Liver (tissue), 9 donors: Measurements from ENCODE around the gene CHRM2. TPM values are rescaled to one million over a fixed set of nuclear protein-coding genes. Genes with fewer than 3 reads are reported as not detected.
A peak's percentile ranks its signal among the peaks of the same experiment; 100 is the strongest.
"Not testable (repeated sequence)": the region's sequence is repeated elsewhere in the genome, so short reads cannot be mapped to it uniquely, and the experiment has no call there.

Experiments
- DNase-seq: peaks from one replicate; pipeline ENCODE4 v3.0.0-alpha.2; 2017; ENCODE audit warnings: low spot score
- H3K27ac ChIP-seq, 2 donors: one replicate each; pipeline ENCODE4 v1.7.0; 2013; ENCODE audit warnings: inconsistent platforms in 2 of 2, low read length in 2 of 2, control low read depth in 1 of 2, low read depth in 1 of 2, mild to moderate bottlenecking in 1 of 2
- H3K27me3 ChIP-seq, 4 donors: one replicate each; pipeline versions ENCODE4 v1.6.1 to v1.7.0; 2013; ENCODE audit warnings: low read length in 3 of 4, inconsistent platforms in 1 of 4, mild to moderate bottlenecking in 1 of 4, moderate library complexity in 1 of 4; ENCODE audit not compliant: control insufficient read depth in 4 of 4, insufficient read depth in 4 of 4
- H3K36me3 ChIP-seq, 4 donors: one replicate each; pipeline versions ENCODE4 v1.6.1 to v1.7.0; 2013; ENCODE audit warnings: low read length in 3 of 4, mild to moderate bottlenecking in 3 of 4, low read depth in 1 of 4, moderate library complexity in 1 of 4; ENCODE audit not compliant: control insufficient read depth in 4 of 4, insufficient read depth in 3 of 4
- H3K4me1 ChIP-seq, 4 donors: one replicate each; pipeline versions ENCODE4 v1.6.1 to v1.7.0; 2013; ENCODE audit warnings: low read length in 3 of 4, mild to moderate bottlenecking in 3 of 4, moderate library complexity in 1 of 4; ENCODE audit not compliant: control insufficient read depth in 4 of 4, insufficient read depth in 4 of 4
- H3K4me3 ChIP-seq, 3 donors: one replicate each; pipeline versions ENCODE4 v1.6.1 to v1.7.0; 2013; ENCODE audit warnings: low read length in 3 of 3, control low read depth in 1 of 3, low read depth in 1 of 3, mild to moderate bottlenecking in 1 of 3
- H3K9ac ChIP-seq, 2 donors: one replicate each; pipeline ENCODE4 v1.7.0; 2013; ENCODE audit warnings: low read length in 2 of 2, mild to moderate bottlenecking in 2 of 2, moderate library complexity in 2 of 2, control low read depth in 1 of 2, low read depth in 1 of 2
- H3K9me3 ChIP-seq, 4 donors: one replicate each; pipeline versions ENCODE4 v1.6.1 to v1.7.0; 2013; ENCODE audit warnings: low read length in 3 of 4; ENCODE audit not compliant: control insufficient read depth in 4 of 4
- EGR1 ChIP-seq, 2 donors: IDR thresholded peaks; 2 replicates each; pipeline ENCODE4 v1.6.1; 2016 to 2018; ENCODE audit warnings: antibody characterized with exemption in 2 of 2, low read depth in 2 of 2
- FOXA1 ChIP-seq: IDR thresholded peaks from 2 replicates; pipeline ENCODE4 v1.6.1; 2016; ENCODE audit warnings: antibody characterized with exemption
- GABPA ChIP-seq, 2 donors: IDR thresholded peaks in 1 of 2; conservative IDR thresholded peaks in 1 of 2; 2 replicates each; pipeline ENCODE4 v1.6.1; 2016; ENCODE audit warnings: antibody characterized with exemption in 2 of 2, mild to moderate bottlenecking in 1 of 2, moderate library complexity in 1 of 2
- HNF4A ChIP-seq, 2 donors: conservative IDR thresholded peaks; 2 replicates each; pipeline ENCODE4 v1.6.1; 2016; ENCODE audit warnings: antibody characterized with exemption in 2 of 2, mild to moderate bottlenecking in 2 of 2
- HNF4G ChIP-seq: IDR thresholded peaks from 2 replicates; pipeline ENCODE4 v1.6.1; 2016; ENCODE audit warnings: antibody characterized with exemption
- JUND ChIP-seq, 2 donors: IDR thresholded peaks; 2 replicates each; pipeline ENCODE4 v1.6.1; 2016; ENCODE audit warnings: antibody characterized with exemption in 2 of 2
- RXRA ChIP-seq, 2 donors: IDR thresholded peaks; 2 replicates each; pipeline ENCODE4 v1.6.1; 2017 to 2018; ENCODE audit warnings: antibody characterized with exemption in 2 of 2, mild to moderate bottlenecking in 1 of 2
- SP1 ChIP-seq: IDR thresholded peaks from 2 replicates; pipeline ENCODE4 v1.6.1; 2018; ENCODE audit warnings: antibody characterized with exemption, mild to moderate bottlenecking
- TAF1 ChIP-seq: conservative IDR thresholded peaks from 2 replicates; pipeline ENCODE4 v1.6.1; 2016; ENCODE audit warnings: antibody characterized with exemption, mild to moderate bottlenecking
- YY1 ChIP-seq: IDR thresholded peaks from 2 replicates; pipeline ENCODE4 v1.6.1; 2016; ENCODE audit warnings: antibody characterized with exemption, mild to moderate bottlenecking
- WGBS: extraction: QIAGEN DNeasy Blood & Tissue Kit; methylation state at CpG from one replicate; pipeline ENCODE4 v1.1.7; 2013; 5-methylcytosine and 5-hydroxymethylcytosine counted together
- polyA plus RNA-seq, 2 donors: library from polyadenylated mRNA; stranded (reverse) in 1 of 2; unstranded in 1 of 2; fragments of 200-250 nt in 1 of 2; fragments of >200 nt in 1 of 2; fragmentation: Nextera tagmentation in 1 of 2; extraction: Ambion mirVana in 1 of 2; gene quantifications; one replicate each; pipeline versions ENCODE4 v1.2.1 to v1.2.3, GENCODE V29; 2013 to 2015
- total RNA-seq, 2 donors: library from RNA; depleted of rRNA; stranded (reverse); fragments of >200 nt; gene quantifications; one replicate each; pipeline ENCODE4 v1.2.3, GENCODE V29; 2014
- TF ChIP-seq, protein P1 (sequence below): IDR thresholded peaks from 2 replicates; pipeline ENCODE4 v1.6.1; 2016; ENCODE audit warnings: antibody characterized with exemption
- TF ChIP-seq, protein P2 (sequence below): IDR thresholded peaks from 2 replicates; pipeline ENCODE4 v1.6.1; 2016; ENCODE audit warnings: antibody characterized with exemption, mild to moderate bottlenecking
- TF ChIP-seq, protein P3 (sequence below): IDR thresholded peaks from 2 replicates; pipeline ENCODE4 v1.6.1; 2016; ENCODE audit warnings: antibody characterized with exemption
- TF ChIP-seq, protein P4 (sequence below): fragments of 150-350 bp; IDR thresholded peaks from 2 replicates; pipeline ENCODE4 v1.5.1; 2017; ENCODE audit warnings: improper control_type of control experiment, low read depth, low read length; ENCODE audit not compliant: missing input control
- TF ChIP-seq, protein P5 (sequence below): IDR thresholded peaks from 2 replicates; pipeline ENCODE4 v1.6.1; 2016; ENCODE audit warnings: antibody characterized with exemption
- donor health status: healthy.
- donor health status: healthy.
- donor health status: healthy.
- donor health status: healthy.
- donor health status: healthy.

Gene CHRM2
- total RNA-seq (1 to 10 TPM in 1 of 2 donors, under 1 TPM in 1; 0.08 to 1.2 TPM), polyA plus RNA-seq (under 1 TPM; 0.14 to 0.46 TPM)

DNA sequence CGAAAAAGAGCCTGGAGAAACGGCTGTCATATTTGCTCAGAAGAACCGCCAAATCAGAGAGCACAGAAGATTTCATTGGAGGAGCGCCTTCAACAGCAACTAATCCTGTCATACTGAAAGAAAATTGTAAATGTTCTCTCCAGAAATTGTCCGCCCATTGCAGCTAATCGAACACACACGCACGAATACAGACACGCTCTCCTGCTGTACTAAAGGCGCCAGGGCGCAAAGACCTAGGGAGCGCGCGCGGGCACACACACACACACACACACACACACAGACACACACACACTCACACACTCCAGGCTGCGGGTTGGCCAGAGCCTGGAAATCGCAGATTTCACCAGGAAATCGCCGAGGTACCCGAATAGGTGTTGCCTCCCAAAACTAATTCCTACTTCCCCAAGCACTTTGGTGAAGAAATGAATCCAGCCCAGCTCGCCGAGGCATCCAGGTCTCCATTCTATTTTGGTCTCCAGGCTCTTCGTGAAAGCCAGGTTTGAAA, at the start of gene CHRM2:
CHRM2 (plus strand) TSS at position 157 of the 505 bp plus-strand sequence. CDS start 146,214 bp downstream, outside the sequence.
- Histone ChIP-seq H3K9ac (no peak within 1 kb of the TSS), H3K27me3 (peaks cover 0 to 12% (median 7%) of the 10 kb centered on the region in 4 donors), H3K36me3 (no peaks in the 10 kb centered on the region), H3K27ac (no peak within 1 kb of the TSS), H3K4me1 (peaks cover 0 to 17% (median 4%) of the 10 kb centered on the region in 4 donors), H3K9me3 (no peaks in the 10 kb centered on the region), H3K4me3 (peak within 1 kb of the TSS in 1 of 3 donors; percentile 16)
- TF ChIP-seq, protein P1, sequence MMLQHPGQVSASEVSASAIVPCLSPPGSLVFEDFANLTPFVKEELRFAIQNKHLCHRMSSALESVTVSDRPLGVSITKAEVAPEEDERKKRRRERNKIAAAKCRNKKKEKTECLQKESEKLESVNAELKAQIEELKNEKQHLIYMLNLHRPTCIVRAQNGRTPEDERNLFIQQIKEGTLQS, result no peak
- TF ChIP-seq, protein P2, sequence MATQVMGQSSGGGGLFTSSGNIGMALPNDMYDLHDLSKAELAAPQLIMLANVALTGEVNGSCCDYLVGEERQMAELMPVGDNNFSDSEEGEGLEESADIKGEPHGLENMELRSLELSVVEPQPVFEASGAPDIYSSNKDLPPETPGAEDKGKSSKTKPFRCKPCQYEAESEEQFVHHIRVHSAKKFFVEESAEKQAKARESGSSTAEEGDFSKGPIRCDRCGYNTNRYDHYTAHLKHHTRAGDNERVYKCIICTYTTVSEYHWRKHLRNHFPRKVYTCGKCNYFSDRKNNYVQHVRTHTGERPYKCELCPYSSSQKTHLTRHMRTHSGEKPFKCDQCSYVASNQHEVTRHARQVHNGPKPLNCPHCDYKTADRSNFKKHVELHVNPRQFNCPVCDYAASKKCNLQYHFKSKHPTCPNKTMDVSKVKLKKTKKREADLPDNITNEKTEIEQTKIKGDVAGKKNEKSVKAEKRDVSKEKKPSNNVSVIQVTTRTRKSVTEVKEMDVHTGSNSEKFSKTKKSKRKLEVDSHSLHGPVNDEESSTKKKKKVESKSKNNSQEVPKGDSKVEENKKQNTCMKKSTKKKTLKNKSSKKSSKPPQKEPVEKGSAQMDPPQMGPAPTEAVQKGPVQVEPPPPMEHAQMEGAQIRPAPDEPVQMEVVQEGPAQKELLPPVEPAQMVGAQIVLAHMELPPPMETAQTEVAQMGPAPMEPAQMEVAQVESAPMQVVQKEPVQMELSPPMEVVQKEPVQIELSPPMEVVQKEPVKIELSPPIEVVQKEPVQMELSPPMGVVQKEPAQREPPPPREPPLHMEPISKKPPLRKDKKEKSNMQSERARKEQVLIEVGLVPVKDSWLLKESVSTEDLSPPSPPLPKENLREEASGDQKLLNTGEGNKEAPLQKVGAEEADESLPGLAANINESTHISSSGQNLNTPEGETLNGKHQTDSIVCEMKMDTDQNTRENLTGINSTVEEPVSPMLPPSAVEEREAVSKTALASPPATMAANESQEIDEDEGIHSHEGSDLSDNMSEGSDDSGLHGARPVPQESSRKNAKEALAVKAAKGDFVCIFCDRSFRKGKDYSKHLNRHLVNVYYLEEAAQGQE, result no peak
- TF ChIP-seq TAF1 (no peak), HNF4G (no peak), HNF4A (conservative IDR thresholded peaks at IDR 0.05) (no peak), EGR1 (IDR thresholded peaks at IDR 0.05; ENCODE audit: low read depth in 2 of 2) (no peak), GABPA (IDR thresholded peaks at IDR 0.05 in 1 of 2, conservative IDR thresholded peaks at IDR 0.05 in 1 of 2) (no peak), RXRA (IDR thresholded peaks at IDR 0.05) (no peak), SP1 (no peak), FOXA1 (no peak), JUND (IDR thresholded peaks at IDR 0.05) (no peak), YY1 (no peak)
- TF ChIP-seq, protein P3, sequence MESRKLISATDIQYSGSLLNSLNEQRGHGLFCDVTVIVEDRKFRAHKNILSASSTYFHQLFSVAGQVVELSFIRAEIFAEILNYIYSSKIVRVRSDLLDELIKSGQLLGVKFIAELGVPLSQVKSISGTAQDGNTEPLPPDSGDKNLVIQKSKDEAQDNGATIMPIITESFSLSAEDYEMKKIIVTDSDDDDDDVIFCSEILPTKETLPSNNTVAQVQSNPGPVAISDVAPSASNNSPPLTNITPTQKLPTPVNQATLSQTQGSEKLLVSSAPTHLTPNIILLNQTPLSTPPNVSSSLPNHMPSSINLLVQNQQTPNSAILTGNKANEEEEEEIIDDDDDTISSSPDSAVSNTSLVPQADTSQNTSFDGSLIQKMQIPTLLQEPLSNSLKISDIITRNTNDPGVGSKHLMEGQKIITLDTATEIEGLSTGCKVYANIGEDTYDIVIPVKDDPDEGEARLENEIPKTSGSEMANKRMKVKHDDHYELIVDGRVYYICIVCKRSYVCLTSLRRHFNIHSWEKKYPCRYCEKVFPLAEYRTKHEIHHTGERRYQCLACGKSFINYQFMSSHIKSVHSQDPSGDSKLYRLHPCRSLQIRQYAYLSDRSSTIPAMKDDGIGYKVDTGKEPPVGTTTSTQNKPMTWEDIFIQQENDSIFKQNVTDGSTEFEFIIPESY, result no peak
- TF ChIP-seq, protein P4, sequence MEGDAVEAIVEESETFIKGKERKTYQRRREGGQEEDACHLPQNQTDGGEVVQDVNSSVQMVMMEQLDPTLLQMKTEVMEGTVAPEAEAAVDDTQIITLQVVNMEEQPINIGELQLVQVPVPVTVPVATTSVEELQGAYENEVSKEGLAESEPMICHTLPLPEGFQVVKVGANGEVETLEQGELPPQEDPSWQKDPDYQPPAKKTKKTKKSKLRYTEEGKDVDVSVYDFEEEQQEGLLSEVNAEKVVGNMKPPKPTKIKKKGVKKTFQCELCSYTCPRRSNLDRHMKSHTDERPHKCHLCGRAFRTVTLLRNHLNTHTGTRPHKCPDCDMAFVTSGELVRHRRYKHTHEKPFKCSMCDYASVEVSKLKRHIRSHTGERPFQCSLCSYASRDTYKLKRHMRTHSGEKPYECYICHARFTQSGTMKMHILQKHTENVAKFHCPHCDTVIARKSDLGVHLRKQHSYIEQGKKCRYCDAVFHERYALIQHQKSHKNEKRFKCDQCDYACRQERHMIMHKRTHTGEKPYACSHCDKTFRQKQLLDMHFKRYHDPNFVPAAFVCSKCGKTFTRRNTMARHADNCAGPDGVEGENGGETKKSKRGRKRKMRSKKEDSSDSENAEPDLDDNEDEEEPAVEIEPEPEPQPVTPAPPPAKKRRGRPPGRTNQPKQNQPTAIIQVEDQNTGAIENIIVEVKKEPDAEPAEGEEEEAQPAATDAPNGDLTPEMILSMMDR, result no peak
- TF ChIP-seq, protein P5, sequence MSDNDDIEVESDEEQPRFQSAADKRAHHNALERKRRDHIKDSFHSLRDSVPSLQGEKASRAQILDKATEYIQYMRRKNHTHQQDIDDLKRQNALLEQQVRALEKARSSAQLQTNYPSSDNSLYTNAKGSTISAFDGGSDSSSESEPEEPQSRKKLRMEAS, result no peak
- DNase-seq, result no peak
- WGBS, result 3% methylated on average over 23 of the region's 23 CpGs

DNA sequence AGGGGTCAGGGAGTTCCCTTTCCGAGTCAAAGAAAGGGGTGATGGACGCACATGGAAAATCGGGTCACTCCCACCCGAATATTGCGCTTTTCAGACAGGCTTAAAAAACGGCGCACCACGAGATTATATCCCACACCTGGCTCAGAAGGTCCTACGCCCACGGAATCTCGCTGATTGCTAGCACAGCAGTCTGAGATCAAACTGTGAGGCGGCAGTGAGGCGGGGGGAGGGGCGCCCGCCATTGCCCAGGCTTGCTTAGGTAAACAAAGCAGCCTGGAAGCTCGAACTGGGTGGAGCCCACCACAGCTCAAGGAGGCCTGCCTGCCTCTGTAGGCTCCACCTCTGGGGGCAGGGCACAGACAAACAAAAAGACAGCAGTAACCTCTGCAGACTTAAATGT, 37.1 kb upstream of the CHRM2 start:
- H3K36me3 ChIP-seq, H3K4me1 ChIP-seq, H3K9ac ChIP-seq, H3K4me3 ChIP-seq, H3K9me3 ChIP-seq, H3K27me3 ChIP-seq, H3K27ac ChIP-seq, DNase-seq: not testable (repeated sequence)
- 45% methylated on average over 10 of the region's 16 CpGs for WGBS
